ENCODE results near the gene SEM1. TPM values are rescaled to one million over a fixed set of nuclear protein-coding genes. Genes with fewer than 3 reads are reported as not detected.

Gene SEM1
- total and polyA plus RNA-seq, 2 of the 8 experiments (the other 6 are each of a cell fraction or from before 2014, with no cell fraction given), result 20.8 to 75.3 TPM

DNA sequence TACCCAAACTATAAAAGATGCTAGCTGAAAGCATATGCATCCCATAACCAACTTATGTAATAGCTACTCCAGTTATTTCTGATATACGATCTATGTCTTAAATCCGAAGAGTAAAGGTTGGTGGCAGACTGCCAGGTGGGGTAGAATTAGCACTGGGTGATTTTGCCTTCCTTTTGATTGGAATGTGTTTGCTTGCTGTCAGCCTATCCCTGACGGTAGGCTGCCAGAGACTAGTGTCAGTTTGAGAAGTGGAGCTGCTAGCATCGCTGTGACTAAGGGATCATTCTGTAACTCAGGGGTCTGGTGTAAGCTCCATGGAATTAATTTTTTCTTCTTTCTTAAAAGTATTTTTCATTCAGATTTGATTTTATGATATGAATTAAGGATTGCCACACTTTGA is 9.5 kb upstream of the SEM1 start (continued):
- TF ChIP-seq HDAC2 (IDR thresholded peaks at IDR 0.05; ENCODE audit: borderline replicate concordance in 1 of 2, low read depth in 2 of 2, low read length in 2 of 2), result no peak
- no peak for TF ChIP-seq BRCA1 (IDR thresholded peaks at IDR 0.05; ENCODE audit: low read depth, low read length)
